Middle frontal gyrus (tissue), 1 donor: ENCODE measurements around the gene TVP23B.
"Not testable (repeated sequence)": the region's sequence is repeated elsewhere in the genome, so short reads cannot be mapped to it uniquely, and the experiment has no call there.

Experiments used
- DNase-seq: peaks from one replicate; pipeline ENCODE4 v3.0.0-alpha.2; 2015; ENCODE audit warnings: low spot score; ENCODE audit errors: extremely low spot score

Gene TVP23B

DNA sequence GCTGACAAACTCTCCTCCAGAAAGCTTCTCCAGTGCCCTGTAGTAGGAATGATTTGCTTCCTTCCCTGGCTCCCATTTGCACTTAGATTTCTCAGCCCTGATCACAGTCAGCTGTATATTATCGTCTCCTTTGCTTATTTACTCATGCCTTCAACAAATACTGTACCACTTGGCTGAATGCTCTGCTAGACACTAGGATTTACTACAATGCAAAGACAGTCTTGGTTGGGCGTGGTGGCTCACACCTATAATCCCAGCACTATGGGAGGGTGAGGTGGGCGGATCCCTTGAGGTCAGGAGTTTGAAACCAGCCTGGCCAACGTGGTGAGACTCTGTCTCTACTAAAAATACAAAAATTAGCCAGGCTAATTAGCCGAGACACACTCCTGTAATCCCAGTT lies 5.9 kb downstream of the TVP23B start:
- not testable (repeated sequence) for DNase-seq

DNA sequence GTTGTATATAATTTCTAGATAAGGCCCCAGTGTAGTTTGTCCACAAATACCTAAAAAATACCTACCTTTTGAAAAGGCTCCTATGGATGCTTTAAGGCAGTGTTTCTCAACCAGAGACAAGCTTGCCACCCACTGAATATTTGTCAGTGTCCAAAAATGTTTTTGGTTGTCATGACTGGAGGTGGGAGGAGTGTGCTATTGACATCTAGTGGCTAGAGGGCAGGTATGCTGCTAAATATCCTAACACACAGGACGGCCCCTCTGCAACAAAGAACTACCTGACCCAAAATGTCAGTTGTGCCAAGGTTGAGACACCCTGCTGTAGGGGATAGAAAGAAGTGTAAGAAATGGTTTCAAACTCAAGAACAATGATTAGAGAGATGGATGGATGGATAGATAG lies 10.4 kb downstream of the TVP23B start:
- DNase-seq = not testable (repeated sequence)

DNA sequence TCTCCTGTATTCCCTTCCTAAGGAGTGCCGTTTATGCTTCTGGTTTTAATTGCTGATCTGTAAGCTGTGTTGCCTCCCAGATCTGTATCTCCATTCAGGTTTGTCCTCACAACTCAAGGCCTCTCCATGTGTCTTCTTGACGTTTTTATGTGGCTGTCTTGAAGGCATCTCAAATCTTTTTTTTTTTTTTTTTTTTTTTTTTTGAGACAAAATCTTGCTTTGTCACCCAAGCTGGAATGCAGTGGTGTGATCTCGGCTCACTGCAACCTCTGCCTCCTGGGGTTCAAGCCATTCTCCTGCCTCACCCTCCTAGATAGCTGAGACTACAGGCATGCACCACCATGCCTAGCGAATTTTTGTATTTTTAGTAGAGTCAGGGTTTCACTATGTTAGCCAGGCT lies 13.9 kb downstream of the TVP23B start:
- not testable (repeated sequence) for DNase-seq

DNA sequence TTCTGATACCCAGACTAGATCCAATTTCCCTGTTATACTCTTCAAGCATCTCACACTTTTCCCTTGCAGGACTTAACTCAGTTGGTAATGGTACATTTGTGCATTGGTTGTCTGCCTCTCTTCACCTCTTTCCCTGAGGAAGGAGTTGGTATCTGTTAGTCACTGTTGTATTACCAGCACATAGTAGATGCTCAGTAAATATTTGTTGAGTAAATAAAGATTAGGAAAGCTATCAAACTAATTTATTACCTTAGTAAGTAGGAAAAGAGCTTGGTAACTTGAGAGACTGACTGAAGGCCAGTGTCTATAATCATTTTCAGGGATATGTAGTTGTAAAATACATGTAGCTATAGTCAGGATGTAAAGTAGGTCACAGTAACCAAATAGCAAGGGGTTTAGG lies 15.9 kb downstream of the TVP23B start:
- DNase-seq = not testable (repeated sequence)

DNA sequence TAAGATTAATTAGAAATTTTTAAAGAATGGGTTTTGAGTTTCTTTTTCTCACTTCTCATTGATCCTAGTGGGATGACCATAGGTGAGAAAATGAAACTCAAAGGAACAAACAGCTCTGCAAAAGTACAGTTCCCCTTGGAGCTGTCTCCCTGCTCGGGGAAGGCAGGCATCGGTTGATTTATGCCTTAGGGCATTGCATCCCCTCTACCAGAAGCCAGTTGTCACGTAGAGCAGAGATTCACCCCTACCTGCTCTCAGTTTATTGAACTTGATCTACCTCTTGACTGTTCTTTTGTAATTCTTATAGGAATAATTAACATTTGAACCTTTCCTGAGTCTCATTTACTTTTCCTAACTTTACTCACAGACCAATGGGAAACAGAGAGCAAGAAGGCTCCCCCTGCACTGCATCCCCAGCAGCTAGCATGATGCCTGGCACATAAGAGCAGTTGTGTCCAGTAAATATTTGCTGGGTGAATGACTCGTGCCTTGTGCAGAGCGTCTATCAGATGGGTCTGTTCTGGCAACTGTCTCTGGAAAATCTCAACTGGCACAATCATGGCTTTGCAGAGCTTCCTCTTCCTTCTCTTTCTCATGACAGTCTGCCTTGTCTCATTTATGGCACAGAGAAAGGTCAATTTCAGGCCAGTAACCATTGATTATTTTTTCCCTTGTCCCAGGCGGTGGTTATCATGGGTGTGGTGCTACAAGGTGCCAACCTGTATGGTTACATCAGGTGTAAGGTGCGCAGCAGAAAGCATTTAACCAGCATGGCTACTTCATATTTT lies 22.7 kb downstream of the TVP23B start:
- DNase-seq = not testable (repeated sequence)

DNA sequence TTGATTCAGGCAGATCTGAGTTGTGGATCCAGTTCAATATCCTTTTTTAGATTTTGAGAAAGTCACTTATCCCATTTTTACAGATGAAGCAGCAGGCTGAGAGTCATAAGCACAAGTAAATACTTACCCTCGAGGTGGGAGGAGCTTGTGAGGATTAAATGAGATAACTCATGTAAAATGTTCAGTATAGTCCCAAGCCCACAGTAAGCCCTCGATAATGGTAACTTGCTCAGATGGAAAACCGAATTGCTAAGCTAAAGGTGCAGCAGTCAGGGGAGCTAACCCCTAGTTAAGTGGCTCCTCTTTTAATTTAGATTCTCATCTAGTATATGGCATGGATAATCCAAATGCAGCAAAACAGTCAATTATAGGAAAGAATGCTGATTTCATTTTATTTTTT lies 34.9 kb downstream of the TVP23B start:
- DNase-seq = not testable (repeated sequence)

DNA sequence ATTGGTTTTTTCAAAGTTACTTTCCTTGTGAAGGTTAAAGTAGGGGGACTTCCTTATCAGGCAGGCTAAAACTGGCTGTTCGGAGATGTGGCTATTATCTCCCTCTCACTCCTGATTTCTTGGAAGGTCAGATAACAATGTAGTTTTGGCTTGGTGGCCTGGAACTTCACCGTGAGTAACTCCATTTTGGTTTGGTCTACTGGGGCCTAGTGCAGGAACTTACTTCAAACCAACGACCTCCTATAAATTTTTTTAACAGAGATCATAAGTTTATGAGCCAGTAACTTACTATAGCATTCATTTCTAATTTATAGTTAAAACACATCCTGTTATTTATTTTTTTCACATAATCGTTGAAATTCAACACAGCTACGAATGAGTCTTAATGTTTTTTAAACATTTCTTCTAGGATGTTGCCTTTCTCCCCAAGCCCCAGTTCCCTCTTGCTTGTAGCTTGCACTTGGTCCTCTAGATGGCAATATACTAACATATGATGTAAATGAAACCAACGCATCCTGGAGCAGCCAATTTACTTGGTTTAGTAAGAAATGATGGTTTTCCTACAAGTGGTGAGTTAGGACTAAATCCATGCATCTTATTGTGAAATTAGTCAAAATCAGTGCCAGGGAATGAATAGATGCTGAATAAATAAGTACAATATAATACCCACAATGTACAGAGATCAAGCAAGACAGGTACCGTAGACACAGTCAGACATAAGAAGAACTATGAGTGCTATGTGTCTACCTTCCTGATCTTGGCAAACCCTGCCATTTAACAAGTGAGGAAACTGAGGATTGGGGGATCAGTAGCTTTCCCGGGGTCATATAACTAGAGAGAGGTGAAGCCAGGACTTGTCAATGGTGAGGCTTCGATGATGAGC lies 35.7 kb downstream of the TVP23B start:
- DNase-seq = peak; percentile 75

DNA sequence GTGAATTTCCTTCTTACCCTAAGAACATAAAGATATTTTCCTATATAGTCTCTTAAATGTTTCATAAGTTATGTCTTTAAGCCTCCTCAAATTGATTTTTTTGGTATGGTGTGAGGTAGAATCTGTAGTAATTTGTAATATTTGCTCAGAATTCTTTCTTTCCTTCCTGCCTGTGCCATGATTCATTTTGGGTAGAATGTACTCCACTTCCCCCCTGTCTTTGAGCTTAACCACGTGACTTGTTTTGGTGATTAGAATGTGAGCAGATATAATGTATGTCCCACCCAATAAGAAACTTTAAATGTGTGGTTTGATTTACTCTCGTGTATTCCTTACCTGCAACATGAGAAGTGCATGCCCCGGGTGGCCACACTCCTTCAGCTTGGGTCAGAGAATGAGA lies 40.4 kb downstream of the TVP23B start:
- DNase-seq = not testable (repeated sequence)

DNA sequence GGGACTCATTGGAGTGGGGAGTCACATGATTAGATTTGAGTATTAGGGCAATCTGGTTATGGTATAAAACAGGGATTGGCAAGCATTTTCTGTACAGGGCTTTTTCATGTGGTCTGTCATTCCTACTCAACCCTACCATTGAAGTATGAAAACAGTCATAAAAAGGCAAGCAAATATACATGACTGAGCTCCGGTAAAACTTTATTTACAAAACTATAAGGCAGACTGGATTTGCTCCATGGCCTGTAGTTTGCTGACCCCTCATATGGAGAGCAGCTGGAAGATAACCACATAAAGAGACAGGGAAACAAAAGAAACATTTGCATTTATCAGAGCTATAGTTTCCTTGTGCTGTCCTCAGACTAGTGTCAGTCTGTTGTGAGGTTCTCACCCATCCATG lies 46.6 kb downstream of the TVP23B start:
- not testable (repeated sequence) for DNase-seq

DNA sequence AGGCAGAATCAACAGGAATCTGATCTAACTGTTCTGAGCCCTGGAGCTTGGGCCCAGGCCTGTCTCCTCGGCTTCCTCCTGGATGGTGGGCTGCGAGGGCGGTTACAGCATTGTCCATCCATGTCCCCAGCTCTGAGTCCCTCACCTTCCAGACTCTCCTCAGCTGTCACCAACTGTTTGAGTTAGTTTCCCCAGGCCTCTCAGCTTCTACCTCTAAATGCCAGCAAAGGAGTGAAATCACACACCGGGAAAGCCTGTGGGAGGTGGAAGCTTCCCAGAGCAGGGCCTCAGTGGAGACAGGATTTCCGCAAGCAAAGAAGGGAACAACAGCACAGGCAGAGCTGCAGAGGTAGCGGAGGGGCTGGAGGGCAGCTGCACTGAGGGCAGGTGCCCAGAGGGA lies 67.5 kb downstream of the TVP23B start:
- no peak for DNase-seq

DNA sequence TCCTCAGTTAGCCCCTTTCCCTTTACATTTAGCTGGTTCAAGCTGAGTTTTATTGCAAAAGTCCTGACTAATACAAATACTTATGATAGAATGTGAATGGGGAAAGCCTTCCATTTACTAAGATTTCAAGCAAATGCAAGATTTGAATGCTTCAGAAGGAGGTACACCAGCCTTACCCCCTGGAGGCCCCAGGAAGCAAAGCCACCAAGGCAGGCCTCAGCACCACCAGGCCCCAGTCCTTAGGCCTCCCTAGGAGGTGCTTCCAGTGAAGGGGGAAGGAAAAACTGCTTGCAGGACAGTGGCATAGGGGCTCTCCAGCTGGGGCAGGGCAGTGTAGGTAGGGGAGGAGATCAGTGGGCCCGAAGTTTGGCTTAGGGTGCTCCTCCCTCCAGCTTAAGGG lies 69.7 kb downstream of the TVP23B start:
- DNase-seq = no peak

DNA sequence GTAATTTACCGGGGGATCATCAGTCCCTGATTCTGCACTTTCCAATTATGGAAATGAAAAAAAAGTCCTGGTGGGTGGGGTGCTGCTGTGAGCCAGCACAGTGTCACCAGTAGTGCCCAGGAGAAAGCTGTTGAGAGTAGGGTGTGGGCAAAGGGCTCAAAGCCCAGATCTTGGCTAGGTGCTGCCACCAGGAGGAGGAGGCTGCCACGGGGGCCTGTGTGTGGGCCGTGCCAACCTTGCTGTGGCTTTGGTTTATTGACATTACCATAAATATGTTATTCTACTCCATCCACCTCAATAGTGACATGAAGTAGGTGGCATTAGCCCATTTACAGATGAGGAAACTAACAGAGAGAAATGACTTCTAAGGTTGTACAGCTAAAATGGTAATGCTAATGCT lies 70.2 kb downstream of the TVP23B start:
- no peak for DNase-seq

DNA sequence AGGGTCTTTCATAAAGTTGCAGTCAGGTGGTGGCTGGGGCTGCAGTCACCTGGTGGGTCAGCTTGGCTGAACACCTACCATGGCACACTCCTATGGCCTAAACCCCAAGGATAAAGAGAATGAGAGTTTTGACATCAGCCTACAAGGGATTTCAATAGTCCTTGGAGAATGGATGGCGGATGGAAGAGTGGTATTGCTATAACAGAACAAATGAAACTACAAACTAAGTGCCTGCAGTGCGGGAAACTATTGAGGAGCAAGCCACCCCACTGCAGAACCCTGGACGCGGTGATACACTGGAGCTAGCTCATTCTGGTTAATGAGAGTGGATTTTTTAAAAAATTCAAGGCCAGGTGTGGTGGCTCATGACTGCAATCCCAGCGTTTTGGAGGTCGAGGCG lies 74.0 kb downstream of the TVP23B start:
- DNase-seq = no peak

DNA sequence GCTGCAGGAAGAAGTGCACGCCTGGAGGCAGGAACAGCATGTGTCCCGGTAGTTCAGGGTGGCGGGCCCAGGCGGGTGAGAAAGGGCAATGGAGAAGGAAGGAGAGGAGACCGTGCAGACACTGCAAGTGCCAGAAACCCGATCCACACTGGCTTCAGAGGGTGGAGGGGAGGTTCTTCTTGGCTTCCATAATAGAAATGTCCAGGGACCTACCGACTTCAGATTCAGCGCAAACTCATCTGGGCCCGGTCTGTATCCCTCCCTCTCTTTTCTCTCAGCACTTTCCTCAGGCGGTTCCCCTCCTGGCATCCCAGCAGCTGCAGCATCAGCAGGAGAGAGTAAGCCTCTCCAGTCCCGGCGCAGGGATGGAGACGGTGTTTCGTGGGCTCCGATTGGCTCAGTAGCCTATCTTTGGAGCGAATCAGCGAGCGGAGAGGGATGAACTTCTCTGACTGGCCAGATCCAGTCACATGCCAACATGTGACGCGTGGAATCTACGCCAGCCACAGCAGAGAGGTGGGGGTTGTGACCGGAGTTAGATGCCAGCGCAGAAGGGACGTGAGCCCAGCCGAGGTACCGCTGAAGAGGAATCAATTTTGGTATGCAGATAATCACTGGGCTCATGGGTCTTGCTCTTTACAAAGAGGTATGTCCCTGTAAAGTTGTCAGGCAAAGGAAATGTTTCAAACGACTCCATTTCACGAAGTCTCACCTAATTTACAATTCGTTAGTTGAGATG lies 75.0 kb downstream of the TVP23B start:
- peak; percentile 97 for DNase-seq
